Measurements from ENCODE around the gene TMEM81.

Gene TMEM81, protein sequence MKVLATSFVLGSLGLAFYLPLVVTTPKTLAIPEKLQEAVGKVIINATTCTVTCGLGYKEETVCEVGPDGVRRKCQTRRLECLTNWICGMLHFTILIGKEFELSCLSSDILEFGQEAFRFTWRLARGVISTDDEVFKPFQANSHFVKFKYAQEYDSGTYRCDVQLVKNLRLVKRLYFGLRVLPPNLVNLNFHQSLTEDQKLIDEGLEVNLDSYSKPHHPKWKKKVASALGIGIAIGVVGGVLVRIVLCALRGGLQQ

DNA sequence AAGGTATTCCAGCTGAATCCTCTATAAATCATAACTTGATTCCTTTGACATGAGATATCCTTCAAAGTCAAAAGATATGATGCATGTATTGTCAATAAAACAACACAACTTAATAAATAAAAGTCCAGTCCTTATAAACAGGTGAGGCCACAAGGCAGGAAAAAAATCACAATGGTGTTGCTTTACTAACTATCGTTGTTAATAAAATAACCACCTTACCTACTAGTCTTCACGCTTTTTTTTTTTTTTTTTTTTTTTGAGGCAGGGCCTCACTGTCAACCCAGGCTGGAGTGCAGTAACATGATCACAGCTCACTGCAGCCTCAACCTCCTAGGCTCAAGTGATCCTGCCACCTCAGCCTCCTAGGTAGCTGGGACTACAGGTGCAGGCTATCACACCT is at the start of gene TMEM81:
Gene TMEM81, minus strand, starts transcription at position 101 of the 400 bp plus-strand sequence. CDS start 140 bp downstream, outside the sequence.
- no peak for DNase-seq (ENCODE audit: low read depth in 3 of 3)

DNA sequence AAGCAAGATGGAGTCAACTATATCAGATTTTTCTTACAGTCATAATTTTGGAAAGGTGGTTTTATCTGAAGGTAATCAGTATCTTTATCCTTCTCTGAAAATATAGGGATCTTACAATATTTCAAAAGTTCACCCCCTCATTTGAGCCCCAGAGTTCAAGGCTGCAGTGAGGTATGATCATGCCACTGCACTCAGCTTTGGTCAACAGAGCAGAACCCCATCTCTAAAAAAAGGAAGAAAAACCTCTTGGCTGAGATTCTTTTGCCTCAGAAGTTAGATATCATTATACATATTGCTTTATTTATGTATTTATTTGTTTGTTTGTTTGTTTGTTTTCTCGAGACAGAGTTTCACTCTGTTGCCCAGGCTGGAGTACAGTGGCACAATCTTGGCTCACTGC is 49.0 kb upstream of the TMEM81 start:
- no peak for DNase-seq (ENCODE audit: low read depth in 3 of 3)

DNA sequence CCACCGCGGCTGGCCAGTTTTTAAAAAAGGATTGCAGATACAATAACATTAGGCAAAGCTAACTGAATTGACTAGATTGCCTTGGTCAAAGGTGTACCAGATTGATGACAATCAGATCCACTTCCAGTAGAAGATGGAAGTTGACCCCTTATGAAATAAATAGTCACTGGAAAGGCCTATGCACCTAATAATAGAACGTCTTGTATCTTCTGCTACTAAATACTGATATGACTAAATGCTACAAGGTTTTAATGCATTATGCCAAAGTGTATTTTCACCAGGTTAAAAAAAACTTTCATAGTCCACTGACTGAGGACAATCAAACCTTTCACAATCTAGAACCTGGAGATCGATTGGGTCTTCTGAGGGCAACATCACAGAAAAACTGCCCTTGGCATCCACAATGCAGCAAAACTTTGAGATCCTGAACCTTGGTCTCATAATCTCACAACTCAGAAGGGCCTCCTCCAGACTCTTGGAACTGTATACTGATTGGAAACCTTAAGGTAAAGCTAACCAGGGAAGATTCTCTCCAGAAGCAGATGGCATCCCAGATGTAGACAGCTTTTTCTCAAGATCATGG is 45.3 kb upstream of the TMEM81 start:
- DNase-seq (ENCODE audit: low read depth in 3 of 3): no peak

DNA sequence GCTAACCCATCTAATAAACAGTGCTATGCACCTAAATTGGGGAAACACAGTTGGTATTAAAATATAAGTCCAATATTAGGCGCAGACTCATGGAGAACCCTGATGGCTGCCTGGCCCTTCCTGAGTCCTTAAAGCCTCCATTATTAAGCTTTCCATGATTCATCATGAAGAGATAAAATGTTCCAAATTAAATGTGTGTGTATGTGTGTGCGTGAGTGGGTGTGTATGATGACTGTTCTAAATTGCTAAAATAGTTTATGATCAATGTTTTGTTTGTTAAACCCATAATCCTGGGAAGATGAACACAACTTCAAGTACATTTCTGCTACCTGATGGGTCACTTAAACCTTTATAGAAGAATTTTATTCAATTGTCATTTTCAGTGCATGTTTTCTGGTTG is 43.8 kb upstream of the TMEM81 start:
- no peak for DNase-seq (ENCODE audit: low read depth in 3 of 3)

DNA sequence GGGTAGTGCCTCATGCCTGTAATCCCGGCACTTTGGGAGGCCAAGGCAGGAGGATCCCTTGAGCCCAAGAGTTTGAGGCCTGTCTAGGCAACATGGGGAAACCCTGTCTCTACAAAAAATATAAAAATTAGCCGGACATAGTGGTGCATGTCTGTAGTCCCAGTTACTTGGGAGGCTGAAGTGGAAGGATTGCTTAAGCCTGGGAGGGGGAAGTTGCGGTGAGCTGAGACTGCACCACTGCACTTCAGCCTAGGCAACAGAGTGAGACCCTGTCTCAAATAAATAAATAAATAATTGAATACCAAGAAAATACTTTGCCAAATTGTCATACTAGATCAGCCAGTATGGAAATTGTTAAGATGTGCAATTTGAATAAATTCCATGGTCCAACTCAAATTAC is 43.4 kb upstream of the TMEM81 start:
- DNase-seq (ENCODE audit: low read depth in 3 of 3): no peak

DNA sequence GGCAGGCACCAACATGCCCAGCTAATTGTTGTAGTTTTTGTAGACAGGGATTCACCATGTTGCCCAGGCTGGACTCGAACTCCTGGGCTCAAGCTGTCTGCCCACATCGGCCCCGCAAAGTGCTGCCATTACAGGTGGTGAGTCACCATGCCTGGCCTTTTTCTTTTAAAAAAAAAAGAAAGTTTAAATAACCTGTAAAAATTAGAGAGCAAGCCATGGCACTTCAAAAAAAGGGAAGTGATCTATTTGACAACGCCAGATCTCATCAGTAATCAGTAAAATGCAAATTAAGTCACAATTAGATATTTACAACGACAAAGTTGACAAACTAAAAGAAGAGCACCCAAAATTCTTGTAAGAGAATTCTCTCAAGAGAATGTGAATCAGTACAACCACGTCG is 40.5 kb upstream of the TMEM81 start:
- DNase-seq (ENCODE audit: low read depth in 3 of 3): no peak

DNA sequence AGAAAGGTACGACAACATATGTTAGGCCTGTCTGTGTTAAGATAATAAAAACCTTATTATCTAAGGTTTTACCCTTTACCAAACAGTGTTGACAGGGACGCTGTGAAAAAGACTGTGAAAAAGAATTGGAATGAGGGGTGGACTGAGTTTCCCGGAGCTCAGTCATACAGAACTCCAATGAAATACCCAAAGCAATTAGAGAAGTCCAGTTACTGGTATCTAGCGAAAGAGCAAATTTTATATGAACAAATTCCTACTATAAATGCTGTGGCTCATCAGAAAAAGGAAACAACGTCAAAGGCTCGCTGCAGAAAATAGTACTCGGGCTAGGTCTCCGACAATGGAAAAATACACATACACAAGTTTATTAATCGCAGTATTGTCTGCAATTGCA is 38.2 kb upstream of the TMEM81 start:
- DNase-seq (ENCODE audit: low read depth in 3 of 3): no peak

DNA sequence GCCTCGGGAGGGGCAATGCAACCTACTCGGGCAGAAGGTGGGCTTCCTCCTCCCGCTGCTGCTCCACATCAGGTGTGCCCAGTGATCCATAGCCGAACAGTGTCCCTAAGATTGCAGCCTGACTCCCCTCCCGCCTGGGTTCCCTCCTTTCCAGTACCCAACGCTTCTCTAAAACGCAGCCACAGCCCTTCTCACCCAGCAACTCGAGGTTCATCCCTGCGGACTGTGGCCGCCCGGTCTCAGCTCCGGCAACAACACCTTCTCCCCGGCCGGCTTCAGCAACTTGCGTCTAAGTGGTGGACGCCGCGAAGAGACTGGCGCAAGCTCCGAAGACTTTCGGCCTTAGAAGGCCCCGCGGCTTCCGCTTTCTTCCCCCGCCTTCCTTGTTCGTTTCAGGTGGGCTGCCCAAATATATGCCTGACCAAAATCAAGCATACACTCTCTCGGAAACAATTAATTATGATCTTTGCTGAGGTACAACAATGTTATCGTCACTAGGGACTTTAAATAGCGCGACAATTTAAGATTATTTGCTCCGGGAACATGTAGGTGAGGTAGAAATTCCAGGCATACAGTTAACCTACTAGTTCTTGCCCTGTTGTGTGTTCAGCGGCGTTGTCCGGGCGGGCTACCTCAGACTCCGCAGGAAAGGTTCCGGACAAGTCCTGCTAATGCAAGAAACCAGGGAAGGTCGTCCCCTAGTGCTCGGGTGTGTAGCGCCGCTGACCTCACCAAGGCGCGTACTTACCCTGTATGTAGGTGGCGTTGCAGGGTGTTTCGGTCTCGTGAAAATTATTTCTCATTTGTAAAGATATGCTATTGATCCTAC is 37.6 kb upstream of the TMEM81 start, which contains the start of gene RBBP5:
Gene RBBP5, minus strand, starts transcription at position 319 of the 829 bp plus-strand sequence. Its CDS starts 105 bp downstream, at position 214.
- peak; percentile 84 to 93 (median 88) for DNase-seq (ENCODE audit: low read depth in 3 of 3)

DNA sequence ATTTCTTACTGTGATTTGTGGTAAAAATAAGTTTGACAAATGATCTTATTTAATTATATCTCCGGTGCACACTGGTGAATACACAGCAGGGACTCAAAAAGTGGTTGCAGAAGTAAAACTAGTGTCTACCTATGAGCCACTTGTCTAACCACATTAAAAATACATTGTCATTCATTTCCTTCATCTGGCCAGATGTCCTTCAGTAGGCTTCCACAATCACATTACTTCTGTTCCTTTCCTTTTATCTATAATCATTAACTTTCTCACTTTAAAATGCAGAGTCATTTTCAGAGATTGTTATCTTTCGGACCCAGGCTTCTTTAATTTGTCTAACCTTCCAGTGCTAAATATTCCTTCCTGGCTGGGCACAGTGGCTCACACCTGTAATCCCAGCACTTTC is 34.5 kb upstream of the TMEM81 start:
- no peak for DNase-seq (ENCODE audit: low read depth in 3 of 3)

DNA sequence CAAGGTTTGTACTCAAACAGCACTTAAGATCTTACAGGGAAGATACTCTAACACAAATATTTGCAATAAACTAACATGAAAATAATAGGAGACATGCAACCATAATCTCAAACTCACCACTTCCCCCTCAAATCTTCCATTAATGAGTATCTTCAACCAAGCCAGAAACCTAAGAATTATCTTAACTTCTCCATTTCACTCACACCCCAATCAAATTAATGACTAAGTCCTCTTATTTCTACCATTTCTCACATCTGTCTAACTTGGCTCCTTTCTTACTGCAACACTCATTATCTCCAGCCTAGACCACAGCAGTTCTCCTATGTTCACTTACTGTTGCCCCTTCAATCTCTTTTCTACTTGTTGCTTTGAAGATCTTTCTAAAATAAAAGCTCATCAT is 27.1 kb upstream of the TMEM81 start:
- no peak for DNase-seq (ENCODE audit: low read depth in 3 of 3)

DNA sequence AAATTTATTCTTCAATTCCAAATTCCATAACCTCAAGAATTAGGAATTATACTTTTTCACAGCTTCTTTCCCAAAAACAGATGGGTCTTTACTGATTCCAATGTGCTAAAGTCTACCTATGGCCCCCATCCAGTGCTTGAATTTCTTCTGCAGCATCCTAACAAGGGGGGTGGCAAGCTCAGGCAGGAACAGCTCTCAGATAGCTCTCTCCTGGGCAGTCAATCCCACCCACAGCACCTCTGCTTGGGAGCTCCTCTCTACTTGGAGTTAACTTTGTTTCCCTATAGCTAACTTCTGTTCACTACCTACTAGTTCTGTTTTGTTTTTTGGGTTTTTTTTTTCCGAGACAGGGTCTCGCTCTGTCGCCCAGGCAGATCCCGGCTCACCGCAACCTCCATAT is 25.5 kb upstream of the TMEM81 start:
- DNase-seq (ENCODE audit: low read depth in 3 of 3): no peak

DNA sequence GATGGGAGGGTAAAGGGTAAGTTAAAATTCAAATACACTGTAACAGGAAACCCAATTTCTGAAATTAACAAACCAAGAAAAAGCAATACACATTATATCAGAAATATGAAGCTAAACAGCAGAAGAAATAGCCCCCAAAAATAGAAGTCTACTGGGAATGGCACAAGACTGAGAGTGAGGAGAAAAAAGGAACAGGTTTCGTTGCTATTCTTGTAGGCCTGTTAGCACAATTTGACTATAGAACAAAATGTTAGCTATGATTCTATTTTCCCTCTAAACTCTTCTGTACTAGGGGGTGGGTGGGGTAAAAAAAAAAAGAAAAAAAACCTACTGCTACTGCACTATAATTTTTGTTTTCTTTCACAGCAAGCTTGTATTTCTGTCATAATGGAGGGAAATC is 25.0 kb upstream of the TMEM81 start:
- no peak for DNase-seq (ENCODE audit: low read depth in 3 of 3)

DNA sequence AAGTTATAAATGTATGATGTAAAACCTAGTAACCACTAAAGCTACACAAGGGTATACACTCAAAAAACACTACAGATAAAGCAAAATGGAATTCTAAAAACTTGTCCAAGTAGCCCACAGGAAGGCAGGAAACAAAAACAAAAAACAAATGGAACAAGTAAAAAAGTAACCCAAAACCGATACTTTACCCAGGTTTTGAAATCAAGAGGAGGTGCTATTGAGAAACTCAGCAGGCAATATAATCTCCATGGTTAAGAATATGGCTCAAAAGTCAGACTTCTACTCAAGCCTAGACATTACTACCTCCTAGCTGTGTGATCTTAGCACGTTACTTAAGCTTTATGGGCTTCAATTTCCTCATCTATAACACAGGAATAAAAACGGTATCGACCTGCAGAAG is 24.2 kb upstream of the TMEM81 start:
- no peak for DNase-seq (ENCODE audit: low read depth in 3 of 3)

DNA sequence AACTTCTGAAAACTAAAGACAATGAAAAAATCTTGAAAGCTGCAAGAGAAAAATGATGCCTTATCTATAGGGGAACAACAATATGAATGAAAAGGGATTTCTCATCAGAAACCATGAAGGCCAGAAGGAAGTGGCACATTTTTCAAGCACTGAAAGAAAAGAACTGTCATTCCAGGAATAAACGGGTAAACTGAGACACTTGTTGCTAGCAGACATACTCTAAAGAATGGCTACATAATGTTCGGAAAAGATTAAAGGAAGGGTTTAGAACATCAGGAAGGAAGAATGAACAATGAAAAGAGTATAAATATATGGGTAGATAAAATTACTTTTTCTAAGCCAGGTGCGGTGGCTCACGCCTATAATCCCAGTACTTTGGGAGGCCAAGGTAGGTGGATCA is 23.1 kb upstream of the TMEM81 start:
- DNase-seq (ENCODE audit: low read depth in 3 of 3): no peak

DNA sequence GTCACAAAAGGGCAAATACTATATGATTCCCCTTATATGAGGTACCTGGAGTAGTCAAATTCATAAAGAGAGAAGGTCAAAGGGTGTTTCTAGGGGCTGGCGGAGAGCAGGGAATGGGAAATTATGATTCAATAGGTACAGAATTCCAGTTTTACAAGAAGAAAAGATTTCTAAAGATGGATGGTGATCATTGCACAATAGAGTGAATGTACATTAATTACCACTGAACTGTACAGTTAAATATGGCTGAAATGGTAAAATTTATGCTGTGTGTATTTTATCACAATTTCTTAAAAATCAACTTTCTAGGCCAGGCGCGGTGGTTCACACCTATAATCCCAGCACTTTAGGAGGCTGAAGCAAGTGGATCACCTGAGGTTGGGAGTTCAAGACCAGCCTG is 18.1 kb upstream of the TMEM81 start:
- DNase-seq (ENCODE audit: low read depth in 3 of 3): no peak

DNA sequence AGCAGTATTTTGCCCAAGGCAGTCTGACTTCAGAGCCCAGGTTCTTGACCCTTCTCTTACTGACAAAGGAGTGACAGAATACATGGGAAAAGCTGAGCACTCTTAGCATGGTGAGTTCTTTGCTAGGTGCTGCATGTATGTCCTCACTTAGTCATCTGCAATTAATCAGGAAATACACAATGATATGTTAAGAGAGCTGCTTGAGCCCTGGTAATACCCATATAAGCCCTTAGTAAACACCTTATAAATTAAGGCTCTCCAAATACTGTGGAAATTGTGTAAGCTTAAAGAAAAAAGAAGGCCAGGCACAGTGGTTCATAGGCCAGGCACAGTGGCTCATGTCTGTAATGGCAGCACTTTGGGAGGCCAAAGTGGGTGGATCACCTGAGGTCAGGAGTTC is 14.0 kb upstream of the TMEM81 start:
- DNase-seq (ENCODE audit: low read depth in 3 of 3): no peak

DNA sequence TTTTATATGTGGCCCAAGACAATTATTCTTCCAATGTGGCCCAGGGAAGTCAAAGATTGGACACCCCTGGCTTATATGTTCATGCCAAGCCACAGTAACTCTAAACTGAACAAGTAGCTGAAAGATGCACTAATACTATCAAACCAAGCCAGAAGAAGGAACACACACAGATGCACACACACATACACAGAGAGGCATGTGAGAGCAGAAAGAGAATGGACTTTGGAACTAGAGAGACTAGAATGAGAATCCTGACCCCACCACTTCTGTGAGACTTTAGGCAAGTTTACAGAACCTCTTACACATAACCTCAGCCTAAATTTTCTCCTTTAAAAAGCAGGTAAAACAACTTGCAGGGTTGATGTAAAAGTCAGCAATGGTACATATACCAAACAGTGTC is 11.2 kb upstream of the TMEM81 start:
- DNase-seq (ENCODE audit: low read depth in 3 of 3): no peak

DNA sequence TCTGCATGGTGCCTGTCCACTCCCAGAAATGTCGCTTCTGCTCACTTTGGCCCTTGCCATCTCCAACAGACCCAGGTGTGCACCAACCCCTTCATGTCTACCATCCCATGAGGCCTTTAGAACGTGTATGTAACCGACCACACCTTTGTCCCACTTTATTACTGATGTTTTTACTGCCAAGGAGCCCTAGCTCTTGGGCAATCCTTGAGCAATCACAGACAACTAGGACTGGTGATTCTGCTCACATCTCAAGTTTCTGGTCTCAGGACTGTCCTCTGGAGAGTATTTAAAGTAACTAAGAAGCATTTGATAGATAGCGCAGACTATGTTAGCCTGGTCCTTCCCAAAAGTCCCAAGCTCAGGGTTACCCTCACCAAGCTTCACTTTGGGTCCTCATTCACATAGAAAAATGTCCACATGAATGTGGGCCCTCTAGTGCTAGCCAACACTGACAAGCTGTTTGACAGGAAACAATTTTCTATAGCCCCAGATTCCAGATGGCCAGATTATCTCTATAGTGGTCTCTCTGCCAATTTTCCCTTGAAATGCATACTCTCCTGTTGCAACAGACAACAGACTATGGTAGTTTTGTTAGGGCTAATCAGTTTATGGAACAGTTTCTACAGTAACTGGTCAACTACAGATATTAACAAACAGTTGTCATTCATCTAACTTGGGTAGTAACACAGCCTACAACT is 6.9 kb upstream of the TMEM81 start:
- DNase-seq (ENCODE audit: low read depth in 3 of 3): no peak

DNA sequence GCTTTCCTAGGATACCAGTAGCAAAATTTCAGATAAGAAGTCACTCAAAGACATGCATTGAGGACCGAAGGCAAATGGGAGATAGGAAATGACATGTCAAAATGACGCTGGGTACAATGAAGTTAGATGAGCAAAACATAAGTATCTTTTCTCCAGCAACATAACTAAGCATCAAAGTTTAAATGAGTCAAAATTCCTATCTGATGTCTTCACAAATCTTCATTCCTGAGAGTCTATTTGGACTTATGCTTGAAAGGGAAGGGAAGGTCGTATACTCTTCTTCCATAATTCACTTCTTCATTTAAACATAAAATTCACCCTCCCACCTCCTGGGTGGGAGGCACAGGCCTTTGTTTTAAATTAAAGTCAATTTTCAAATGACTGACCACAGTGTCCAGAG is 4.1 kb upstream of the TMEM81 start:
- DNase-seq (ENCODE audit: low read depth in 3 of 3): no peak

DNA sequence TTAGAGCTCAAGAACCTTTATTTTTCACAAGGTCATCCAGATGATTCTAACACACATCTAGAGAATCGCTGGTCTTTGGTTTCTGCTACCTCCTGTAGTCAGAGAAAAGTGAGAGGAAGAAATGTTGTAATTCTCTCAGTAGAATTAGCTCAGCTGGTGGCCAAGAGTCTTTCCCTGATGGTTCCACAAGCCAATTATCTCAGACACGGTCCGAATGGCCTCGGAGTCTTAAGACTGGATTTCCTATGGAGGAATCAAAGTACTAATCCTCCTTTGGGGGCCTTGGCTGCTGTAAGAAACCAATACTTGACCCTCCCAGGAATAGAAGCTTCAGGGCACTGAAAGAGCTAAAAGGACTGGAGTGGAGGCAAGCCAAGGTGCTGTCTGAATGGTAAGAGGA is 1.8 kb downstream of the TMEM81 start:
- no peak for DNase-seq (ENCODE audit: low read depth in 3 of 3)

DNA sequence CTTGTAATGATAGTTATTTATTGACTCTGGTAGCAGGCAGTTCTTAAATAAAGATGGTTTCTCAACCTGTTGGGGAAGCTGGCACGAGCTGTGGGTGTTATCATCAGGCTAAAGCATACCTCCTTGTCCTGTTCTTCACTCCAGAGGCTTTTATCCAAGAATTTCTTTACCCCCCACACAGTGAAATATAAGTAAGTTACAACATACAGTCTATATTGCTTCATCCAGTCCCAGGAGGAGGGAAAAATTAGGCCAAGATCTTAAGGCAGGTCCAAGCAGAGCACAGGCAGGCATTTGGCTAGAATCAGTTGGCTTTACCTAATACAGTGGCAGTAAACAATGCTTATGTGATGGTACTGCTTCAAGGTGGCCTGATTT is 6.3 kb downstream of the TMEM81 start:
- DNase-seq (ENCODE audit: low read depth in 3 of 3): no peak

DNA sequence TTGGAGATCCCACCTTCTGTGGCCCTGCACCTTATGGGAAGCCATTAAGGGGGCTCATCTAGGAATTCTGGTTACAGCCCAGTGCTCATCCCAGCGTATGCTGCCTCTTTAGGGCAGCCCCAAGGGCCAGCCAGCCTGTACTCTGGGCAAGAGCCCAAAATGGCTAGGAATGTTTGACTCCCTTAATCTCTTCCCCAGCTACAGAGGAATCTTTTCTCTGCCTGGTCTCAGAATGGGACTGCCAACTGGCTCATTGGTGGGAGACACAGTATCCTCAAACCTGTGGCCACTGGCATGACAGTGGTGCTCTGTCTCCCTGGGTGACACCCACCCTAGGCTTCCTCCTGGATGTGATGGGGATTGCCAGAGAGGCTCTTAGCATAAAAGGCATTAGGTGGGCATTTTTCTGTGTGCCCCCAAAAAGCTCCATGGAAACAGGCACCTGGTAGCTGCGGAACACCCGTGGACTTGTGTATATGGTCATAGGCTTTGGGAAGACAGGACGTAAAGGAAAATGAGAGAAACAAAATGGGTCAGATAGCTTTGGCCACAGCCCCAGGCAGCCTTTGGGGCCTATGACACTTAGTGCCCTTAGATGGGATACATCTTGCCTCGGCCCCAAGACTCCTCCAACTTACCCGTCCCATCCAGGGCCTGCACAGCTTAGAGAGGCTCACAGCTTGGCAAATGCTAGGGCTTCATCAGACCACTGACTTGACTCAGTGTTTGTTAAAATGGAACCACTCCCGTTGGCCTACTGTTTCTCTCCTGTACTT is 6.9 kb downstream of the TMEM81 start:
- no peak for DNase-seq (ENCODE audit: low read depth in 3 of 3)
